K562 (cell line): ENCODE results near the gene VDR.

Experiments used
- CTCF ChIP-seq, 3 experiments: IDR thresholded peaks in 2 of 3; conservative IDR thresholded peaks in 1 of 3; 2 replicates each; pipeline ENCODE4 v1.5.1; 2011 to 2012; ENCODE audit warnings: low read length in 3 of 3, mild to moderate bottlenecking in 3 of 3, control low read depth in 2 of 3, improper control_type of control experiment in 1 of 3, inconsistent platforms in 1 of 3, low read depth in 1 of 3, mixed read lengths in 1 of 3, moderate library complexity in 1 of 3; ENCODE audit not compliant: insufficient read depth in 2 of 3
- CUX1 ChIP-seq: fragments of 200-800 bp; sonication (Bioruptor generic); IDR thresholded peaks from 2 replicates; pipeline ENCODE4 v1.6.1; 2016; ENCODE audit warnings: missing genetic modification characterization, missing compliant biosample characterization
- E2F4 ChIP-seq: sonication (generic); formaldehyde crosslinking; IDR thresholded peaks from 2 replicates; pipeline ENCODE4 v1.8.0; 2022; ENCODE audit warnings: mild to moderate bottlenecking, low read depth, missing genetic modification reagents
- PTRF ChIP-seq: fragments of 450-650 bp; IDR thresholded peaks from 2 replicates; pipeline ENCODE4 v1.6.1; 2016; ENCODE audit warnings: mild to moderate bottlenecking, missing genetic modification characterization, missing compliant biosample characterization
- RAD21 ChIP-seq, 2 experiments: fragments of 250-450 bp in 1 of 2; fragments of 450-650 bp in 1 of 2; sonication (Bioruptor Pico) in 1 of 2; formaldehyde crosslinking in 1 of 2; IDR thresholded peaks in 1 of 2; conservative IDR thresholded peaks in 1 of 2; 2 replicates each; pipeline versions ENCODE4 v1.4.0 to v1.8.0; 2020 to 2022; ENCODE audit warnings: mild to moderate bottlenecking in 2 of 2, moderate library complexity in 1 of 2
- TEAD4 ChIP-seq, 2 experiments: sonication (generic) in 1 of 2; formaldehyde crosslinking in 1 of 2; IDR thresholded peaks; 2 replicates each; pipeline versions ENCODE4 v1.6.1 to v1.8.0; 2012 to 2022; ENCODE audit warnings: borderline replicate concordance in 1 of 2, inconsistent platforms in 1 of 2, low read length in 1 of 2, mild to moderate bottlenecking in 1 of 2, missing genetic modification reagents in 1 of 2
- ZC3H4 ChIP-seq: sonication (generic); formaldehyde crosslinking; IDR thresholded peaks from 2 replicates; pipeline ENCODE4 v1.9.0; 2021; ENCODE audit warnings: missing genetic modification reagents, borderline replicate concordance
- ZFPM2 ChIP-seq: fragments of 250-450 bp; sonication (Bioruptor Pico); IDR thresholded peaks from 2 replicates; pipeline ENCODE4 v1.5.1; 2022; ENCODE audit warnings: mild to moderate bottlenecking
- ZNF561 ChIP-seq: fragments of 450-650 bp; formaldehyde crosslinking; conservative IDR thresholded peaks from 2 replicates; pipeline ENCODE4 v1.4.0; 2020; ENCODE audit warnings: mild to moderate bottlenecking, moderate library complexity
- ZNF830 ChIP-seq: fragments of 250-450 bp; sonication (Bioruptor Pico); IDR thresholded peaks from 2 replicates; pipeline ENCODE4 v1.5.0; 2021; ENCODE audit warnings: mild to moderate bottlenecking
- TF ChIP-seq, protein P1 (sequence below): fragments of 450-650 bp; formaldehyde crosslinking; IDR thresholded peaks from 2 replicates; pipeline ENCODE4 v1.4.0; 2020; ENCODE audit warnings: mild to moderate bottlenecking, moderate library complexity
- TF ChIP-seq, protein P2 (sequence below), 2 experiments: fragments of 450-650 bp; conservative IDR thresholded peaks; 2 replicates each; pipeline ENCODE4 v1.6.1; 2017; ENCODE audit warnings: mild to moderate bottlenecking in 2 of 2, moderate library complexity in 2 of 2

DNA sequence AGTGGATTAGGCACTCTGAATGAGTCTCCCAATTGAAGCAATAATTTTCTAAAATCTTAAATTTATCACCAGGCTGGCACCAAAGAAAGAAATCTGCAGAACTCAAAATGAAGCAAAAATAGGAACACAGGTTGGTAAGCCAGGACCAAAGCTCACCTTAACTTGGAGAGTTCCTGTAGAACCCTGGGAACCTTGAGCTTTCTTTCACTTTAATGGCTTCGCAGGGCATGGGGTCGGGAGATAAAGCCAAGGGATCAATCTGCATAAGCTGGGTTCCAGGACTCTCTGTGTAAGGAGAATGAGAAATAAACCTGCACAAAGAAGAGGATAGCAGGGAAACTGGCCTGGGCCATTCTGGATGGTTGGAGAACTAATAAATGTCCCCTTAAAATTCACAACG lies 8.3 kb upstream of the VDR start:
- no peak for TF ChIP-seq ZC3H4
- no peak for TF ChIP-seq E2F4 (CRISPR knock-in tag)
- no peak for TF ChIP-seq ZNF830
- TF ChIP-seq CTCF (IDR thresholded peaks at IDR 0.05 in 2 of 3, conservative IDR thresholded peaks at IDR 0.05 in 1 of 3; ENCODE audit: insufficient read depth in 2 of 3, low read depth in 1 of 3, low read length in 3 of 3) = no peak
- no peak for TF ChIP-seq TEAD4 (IDR thresholded peaks at IDR 0.05; ENCODE audit: low read length)
- TF ChIP-seq TEAD4 (CRISPR knock-in tag; IDR thresholded peaks at IDR 0.05; ENCODE audit: borderline replicate concordance) = no peak
- no peak for TF ChIP-seq CUX1 (CRISPR knock-in tag)
- no peak for TF ChIP-seq PTRF (tag)
- TF ChIP-seq ZFPM2 = no peak
- no peak for TF ChIP-seq RAD21 (CRISPR knock-in tag; conservative IDR thresholded peaks at IDR 0.05 in 1 of 2, IDR thresholded peaks at IDR 0.05 in 1 of 2)
- TF ChIP-seq, protein P1, sequence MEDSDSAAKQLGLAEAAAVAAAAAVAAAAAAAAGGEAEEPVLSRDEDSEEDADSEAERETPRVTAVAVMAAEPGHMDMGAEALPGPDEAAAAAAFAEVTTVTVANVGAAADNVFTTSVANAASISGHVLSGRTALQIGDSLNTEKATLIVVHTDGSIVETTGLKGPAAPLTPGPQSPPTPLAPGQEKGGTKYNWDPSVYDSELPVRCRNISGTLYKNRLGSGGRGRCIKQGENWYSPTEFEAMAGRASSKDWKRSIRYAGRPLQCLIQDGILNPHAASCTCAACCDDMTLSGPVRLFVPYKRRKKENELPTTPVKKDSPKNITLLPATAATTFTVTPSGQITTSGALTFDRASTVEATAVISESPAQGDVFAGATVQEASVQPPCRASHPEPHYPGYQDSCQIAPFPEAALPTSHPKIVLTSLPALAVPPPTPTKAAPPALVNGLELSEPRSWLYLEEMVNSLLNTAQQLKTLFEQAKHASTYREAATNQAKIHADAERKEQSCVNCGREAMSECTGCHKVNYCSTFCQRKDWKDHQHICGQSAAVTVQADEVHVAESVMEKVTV (CRISPR knock-in tag) = no peak
- TF ChIP-seq ZNF561 (CRISPR knock-in tag) = no peak
- TF ChIP-seq, protein P2, sequence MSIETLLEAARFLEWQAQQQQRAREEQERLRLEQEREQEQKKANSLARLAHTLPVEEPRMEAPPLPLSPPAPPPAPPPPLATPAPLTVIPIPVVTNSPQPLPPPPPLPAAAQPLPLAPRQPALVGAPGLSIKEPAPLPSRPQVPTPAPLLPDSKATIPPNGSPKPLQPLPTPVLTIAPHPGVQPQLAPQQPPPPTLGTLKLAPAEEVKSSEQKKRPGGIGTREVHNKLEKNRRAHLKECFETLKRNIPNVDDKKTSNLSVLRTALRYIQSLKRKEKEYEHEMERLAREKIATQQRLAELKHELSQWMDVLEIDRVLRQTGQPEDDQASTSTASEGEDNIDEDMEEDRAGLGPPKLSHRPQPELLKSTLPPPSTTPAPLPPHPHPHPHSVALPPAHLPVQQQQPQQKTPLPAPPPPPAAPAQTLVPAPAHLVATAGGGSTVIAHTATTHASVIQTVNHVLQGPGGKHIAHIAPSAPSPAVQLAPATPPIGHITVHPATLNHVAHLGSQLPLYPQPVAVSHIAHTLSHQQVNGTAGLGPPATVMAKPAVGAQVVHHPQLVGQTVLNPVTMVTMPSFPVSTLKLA (conservative IDR thresholded peaks at IDR 0.05) = no peak
